GM11168 (cell line): ENCODE data around the gene SCUBE1.

Experiments used
- in situ Hi-C: fragments of 300-500 bp; cut with MboI; formaldehyde crosslinking; loops from one replicate; pipeline ENCODE4 v1.12.0; 2022; ENCODE audit warnings: low sequenced_read_pairs; ENCODE audit not compliant: unreplicated experiment

SCUBE1 gene

DNA sequence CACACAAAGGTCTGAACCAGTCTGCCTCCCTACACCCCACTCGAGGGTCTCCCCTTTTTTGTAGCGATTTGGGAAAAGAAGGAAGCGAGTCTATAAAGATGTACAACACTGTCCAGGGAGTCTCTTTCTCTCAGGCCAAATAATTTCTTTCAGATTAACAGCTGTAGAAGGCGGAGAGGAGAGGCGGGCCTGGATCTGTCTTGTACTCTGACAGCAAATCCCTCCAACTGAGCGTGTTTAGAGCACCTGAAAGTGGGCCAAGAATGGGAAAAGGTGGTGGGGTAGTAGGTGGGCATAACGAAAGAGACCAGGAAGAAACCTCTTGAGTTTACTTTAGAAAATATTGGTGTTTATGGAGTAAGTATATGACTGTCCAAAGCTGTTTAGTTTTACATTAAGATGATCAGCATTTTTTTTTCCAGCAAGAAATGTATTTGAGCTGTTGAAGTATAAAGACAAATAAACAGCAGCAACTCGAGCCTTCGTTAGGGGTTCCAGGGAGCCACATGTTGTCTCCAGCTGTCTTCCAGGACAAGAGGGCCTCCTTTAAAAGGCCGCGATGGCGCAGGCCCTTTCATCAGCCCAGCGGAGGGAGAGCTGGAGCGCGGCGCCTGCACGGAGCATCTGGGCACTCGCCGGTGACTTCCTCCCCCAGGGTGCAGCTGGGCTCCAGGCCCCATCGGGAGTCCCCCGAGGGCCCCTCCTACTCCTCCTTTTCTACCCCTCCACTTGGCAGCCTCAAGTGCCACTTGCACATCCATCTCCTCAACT, 34.9 kb downstream of the SCUBE1 start:
- in situ Hi-C loops = no loop called here

DNA sequence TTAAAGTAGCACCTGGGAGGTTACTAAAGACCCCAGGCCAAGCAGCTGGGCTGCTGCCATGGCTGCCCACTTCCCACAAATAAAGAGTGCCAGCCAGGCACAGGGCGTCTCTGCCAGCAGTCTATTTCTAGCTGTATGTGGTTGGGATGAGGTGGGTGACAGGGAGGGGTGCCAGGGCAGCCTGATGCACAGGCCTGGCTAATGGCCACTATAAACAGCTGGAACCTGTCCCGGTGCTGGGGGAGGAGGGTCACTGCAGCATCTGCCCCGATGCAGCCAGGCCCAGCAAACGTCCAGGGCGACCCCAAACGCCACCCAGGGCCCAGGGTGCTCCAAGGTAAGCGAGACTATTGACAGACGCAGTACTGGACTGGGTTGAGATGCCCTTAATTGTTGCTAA, 37.4 kb downstream of the SCUBE1 start:
- in situ Hi-C loops = no loop called here

DNA sequence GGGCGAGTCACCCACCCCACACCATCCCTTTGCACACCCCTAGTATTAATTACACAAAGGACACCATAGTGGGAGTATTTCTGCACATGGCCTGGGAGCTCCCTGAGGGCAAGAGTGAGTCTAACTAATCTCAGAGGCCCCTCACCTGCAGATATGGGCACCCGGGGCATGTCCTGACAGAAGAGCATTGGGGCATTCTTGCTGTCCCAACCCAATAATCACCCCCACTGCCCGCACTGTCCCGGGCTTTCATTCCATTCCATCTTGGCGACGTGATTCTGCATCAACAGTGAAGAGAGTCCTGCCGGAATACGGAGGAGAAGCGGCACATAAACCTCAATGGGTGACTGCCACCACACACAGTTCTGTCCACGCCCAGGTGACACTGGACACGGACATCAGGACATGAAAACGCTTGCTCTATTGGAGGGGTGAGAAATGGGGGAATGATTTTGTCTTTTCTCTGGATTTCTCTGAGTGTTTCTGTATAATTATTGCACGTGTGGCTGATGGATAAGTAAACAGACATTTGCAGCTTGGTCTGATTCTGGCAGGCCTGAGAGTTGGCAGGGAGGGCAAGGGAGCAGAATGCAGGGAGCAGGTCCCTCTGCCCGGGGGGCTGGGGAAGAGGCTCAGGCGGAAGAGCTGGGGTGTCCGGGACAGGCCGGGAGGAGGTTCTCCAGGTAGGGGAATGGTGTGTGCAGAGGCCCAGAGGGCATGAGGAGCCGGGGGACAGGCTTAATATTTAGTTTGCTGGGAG, 38.2 kb downstream of the SCUBE1 start:
- in situ Hi-C loops = no loop called here

GRCh38 chr22:43303751-43304150, 39.4 kb downstream of the SCUBE1 start:
- in situ Hi-C loops = no loop called here

DNA sequence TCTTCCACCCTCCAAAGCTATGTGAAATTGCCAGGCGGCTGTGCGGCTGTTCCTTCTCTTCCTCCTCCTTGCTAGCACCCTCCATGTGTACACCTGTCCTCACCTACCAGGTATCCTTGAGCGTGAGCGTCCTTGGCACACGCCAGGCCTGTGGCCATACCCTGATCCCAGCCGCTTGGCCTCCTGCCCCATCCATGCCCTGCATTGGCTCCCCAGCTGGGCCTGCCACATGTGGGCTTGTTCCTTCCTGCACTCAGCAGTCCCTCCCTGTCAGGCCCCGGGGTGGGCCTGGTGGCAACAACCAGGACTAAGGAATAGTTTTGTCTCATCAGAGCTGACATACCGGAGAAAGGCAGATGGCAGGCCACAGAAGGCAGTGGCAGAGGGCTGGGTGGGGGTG, 40.0 kb downstream of the SCUBE1 start:
- in situ Hi-C loops = no loop called here

- in situ Hi-C loops = no loop called here
Observed at GRCh38 chr22:43302531-43303041, 40.6 kb downstream of the SCUBE1 start.

GRCh38 chr22:43301866-43302265, 41.3 kb downstream of the SCUBE1 start:
- in situ Hi-C loops = no loop called here

DNA sequence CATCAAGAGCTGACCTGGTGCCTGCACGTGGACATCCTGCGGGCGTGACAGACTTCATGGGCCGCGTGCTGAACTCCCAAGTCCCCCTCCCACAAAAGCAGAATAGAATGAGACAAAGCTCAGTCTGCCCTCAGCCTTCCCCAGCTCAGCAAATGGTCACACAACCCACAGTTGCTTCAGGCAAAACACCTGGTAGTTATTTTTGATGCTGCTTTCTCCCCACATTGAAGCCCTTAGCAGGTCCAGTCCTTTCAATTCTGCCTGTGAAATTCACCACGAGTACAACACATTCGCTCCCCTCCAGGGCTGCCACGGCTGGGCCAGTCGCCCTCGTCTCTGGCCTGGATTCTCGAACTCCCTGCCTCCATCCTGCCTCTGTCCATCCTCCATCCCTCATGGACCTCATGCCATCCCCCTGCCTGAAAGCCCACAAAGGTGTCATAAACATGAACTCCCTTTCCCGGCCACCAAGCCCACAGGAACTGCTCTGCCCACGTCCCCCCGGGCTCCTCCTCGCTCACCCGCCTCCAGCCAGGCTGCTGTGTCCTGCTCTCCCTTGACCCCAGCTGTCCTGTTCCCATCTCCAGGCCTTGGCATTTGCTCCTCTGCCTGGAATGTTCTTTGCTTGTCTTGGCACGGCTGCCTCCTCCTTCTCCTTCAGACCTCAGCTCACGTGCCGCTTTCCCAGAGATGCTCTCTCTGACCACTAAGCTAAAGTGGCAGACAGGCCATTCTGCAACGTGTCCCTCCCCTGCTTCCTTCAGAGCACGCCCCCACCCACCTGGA, 42.1 kb downstream of the SCUBE1 start:
- in situ Hi-C loops = no loop called here

- in situ Hi-C loops = no loop called here
Observed at GRCh38 chr22:43299736-43300135, 43.4 kb downstream of the SCUBE1 start.

GRCh38 chr22:43298062-43298801, 44.9 kb downstream of the SCUBE1 start:
- in situ Hi-C loops = no loop called here

DNA sequence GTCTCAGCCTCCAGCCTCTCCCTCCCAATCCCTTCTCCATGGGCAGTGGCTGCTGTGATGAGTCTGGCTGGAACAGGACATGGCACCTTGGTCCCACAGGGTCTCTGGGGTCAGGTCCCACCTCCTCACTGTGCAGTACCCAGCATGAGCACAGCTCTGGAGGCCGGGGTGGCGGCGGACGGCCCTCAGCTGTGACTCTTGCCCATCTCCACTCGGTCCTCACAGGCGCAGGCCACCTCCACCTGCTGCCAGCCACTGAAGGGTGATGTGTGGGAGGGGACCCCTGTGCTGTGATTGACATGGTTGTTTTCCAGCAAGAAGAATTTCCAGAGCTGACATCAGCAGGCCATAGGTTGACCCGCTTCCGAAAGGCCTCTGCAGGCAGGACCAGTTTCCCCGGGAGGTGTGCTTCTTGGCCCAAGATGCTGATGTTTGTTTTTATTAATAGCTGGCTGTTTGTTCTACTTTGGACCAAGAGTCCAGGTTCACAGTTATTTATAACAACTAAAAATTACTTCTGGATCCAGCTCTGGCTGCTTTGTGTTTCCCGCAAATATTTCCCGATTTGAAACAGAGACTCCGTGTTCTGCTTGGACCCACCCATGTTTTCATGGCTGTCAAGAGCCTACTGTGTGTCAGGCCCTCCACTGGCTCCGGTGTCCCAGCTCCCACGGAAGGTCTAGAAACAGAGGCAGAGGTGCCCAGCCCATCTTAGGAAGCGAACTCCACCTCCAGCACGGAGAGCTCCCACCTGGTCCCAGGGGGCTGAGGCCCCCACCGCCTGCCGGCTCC, 45.7 kb downstream of the SCUBE1 start:
- in situ Hi-C loops = no loop called here

- in situ Hi-C loops = no loop called here
Observed at GRCh38 chr22:43296276-43296902, 46.8 kb downstream of the SCUBE1 start.

- in situ Hi-C loops = no loop called here
Observed at GRCh38 chr22:43295660-43296059, 47.5 kb downstream of the SCUBE1 start.

DNA sequence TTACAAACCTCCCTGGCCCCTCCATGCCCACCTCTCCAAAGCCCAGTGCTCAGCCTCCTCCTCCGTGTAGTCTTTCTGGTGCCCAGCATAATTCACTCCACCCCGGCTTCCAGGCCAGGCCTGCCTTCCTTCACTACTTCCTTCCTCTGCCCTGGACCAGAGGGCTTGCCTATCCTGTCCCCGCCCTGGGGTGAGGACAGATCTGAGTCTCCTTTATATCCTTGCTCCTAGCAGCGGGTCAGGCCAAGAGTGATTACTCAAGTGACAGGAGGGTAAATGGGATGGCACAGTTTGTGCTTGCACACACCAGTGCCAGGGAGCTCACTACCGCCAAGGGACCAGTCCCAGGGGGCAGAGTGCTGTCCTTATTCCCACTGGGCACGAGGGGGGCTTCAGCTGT, 48.0 kb downstream of the SCUBE1 start:
- in situ Hi-C loops = no loop called here

- in situ Hi-C loops = no loop called here
Observed at GRCh38 chr22:43293655-43294392, 49.3 kb downstream of the SCUBE1 start.

- in situ Hi-C loops = no loop called here
Observed at GRCh38 chr22:43293259-43293654, 49.9 kb downstream of the SCUBE1 start.

- in situ Hi-C loops = no loop called here
Observed at GRCh38 chr22:43292630-43293018, 50.5 kb downstream of the SCUBE1 start.

- in situ Hi-C loops = no loop called here
Observed at GRCh38 chr22:43291381-43291780, 51.8 kb downstream of the SCUBE1 start.
